GM12872 (cell line): ENCODE measurements around the gene ALK.

Experiments used
- TF ChIP-seq, protein P1 (sequence below): IDR thresholded peaks from 3 replicates; pipeline ENCODE4 v1.5.1; 2011; ENCODE audit warnings: low read depth, mild to moderate bottlenecking, low read length, moderate library complexity; ENCODE audit not compliant: insufficient read depth

The ALK gene

DNA sequence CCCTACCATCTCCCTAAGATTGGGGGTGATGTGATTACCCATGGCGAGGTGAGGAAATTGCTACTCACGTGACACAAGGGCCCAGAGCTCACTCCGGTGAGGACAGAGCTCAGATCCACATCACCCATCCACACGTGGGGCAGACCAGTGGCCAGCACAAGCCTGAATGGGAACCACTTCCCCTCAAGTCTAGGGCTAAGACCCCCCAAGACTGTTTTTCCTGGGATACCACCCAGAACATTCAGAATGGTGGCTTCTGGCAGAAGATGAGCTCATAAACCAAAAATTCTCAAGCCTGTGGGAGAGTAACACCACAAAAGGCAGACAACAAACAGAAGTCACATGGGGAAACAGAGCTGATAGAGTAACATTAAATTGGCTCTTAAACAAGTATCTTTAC, 321.4 kb downstream of the ALK start:
- TF ChIP-seq, protein P1, sequence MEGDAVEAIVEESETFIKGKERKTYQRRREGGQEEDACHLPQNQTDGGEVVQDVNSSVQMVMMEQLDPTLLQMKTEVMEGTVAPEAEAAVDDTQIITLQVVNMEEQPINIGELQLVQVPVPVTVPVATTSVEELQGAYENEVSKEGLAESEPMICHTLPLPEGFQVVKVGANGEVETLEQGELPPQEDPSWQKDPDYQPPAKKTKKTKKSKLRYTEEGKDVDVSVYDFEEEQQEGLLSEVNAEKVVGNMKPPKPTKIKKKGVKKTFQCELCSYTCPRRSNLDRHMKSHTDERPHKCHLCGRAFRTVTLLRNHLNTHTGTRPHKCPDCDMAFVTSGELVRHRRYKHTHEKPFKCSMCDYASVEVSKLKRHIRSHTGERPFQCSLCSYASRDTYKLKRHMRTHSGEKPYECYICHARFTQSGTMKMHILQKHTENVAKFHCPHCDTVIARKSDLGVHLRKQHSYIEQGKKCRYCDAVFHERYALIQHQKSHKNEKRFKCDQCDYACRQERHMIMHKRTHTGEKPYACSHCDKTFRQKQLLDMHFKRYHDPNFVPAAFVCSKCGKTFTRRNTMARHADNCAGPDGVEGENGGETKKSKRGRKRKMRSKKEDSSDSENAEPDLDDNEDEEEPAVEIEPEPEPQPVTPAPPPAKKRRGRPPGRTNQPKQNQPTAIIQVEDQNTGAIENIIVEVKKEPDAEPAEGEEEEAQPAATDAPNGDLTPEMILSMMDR = no peak

DNA sequence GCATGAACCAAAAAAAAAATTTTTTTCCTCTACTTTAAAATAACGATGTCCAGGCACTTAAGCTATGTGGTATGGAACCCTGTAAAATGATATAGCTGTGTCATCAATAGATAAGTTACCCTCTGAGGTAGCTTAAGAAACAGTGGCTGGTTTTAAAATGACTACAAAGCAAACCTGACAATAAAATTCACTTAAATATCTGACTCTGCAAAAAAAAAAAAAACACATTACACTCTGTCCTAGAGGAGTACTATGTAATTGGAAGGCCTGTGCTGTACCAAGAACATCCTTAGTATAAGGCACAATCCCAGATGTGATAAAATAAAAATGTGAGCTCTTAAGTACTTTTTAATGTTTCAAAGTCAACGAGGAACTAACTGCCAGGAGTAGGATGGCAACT, 322.4 kb downstream of the ALK start:
- TF ChIP-seq, protein P1 = no peak

DNA sequence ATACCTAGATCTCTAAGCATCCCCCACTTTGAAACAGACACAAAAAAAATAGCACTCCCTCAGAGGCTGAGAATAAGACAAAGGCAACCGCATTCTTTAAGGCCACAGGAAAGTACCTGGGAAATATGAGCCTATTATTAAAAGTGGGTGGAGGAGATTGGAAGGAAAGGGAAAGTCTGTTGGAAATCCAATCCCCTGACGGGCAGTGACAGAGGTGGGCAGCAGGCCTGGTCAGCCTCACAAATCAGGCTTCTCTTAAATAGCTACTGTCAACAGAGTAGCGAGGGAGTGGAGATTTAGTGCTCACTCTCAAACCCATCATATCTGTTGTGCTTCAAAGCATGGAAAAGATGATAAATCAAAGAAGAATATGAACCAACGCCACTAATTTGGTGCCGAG, 324.4 kb downstream of the ALK start:
- TF ChIP-seq, protein P1 = no peak

DNA sequence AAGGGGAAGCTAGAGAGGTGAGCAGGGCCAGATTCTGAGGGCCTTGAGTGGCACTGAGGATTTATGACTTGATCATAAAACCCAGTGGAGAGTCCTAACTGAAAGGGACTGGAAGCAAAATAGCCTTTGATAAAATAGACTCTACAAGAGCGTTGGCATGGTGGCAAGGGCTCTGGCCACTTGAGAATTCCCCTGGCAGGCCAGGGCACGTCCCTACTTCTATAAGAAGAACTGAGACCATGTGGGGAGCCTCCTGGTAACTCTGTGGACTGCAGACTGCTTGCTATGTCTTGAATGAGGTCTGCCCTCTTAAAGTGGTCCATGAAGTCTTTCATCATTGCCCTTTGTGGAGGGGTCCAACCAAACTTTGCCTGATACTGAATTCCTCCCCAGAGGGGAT, 324.8 kb downstream of the ALK start:
- TF ChIP-seq, protein P1 = no peak

DNA sequence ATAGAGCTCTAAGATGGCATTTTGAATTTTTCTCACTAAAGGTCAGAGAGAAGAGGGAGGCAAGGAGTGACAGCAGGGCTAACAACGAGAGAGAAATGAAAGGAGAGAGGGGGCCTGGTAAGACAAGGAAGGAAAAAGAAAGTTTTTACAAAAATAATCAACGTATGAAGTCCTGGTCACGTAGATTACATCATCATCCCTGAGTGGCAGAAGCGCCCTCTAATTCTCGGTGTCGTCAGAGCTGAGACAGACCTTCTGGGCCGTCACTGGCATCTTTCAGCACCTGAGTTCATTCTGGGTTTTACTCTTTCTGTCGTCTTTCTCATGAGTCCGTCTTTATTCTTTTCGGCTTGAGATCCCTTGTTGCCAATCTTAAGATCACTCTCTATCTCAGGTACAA, 329.8 kb downstream of the ALK start:
- TF ChIP-seq, protein P1 = no peak

DNA sequence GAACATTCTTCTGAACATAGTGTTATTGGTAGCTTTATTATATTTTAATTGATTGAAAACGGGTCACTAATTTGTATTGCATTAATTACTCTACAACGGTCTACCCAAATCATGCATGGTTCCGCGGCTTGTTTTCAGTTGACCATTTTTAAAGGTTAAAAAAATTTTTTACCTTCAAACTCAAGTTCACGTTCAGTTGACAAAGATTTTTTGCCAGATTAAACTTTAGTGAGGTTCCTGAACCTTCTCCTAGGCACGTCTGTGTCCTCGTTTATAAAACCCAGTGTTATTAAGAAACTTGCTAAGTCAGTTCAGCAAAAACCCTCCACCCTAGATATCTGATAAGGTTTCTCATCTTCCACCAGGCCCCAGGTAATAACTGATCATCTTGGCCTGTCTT, 331.2 kb downstream of the ALK start:
- TF ChIP-seq, protein P1 = no peak

DNA sequence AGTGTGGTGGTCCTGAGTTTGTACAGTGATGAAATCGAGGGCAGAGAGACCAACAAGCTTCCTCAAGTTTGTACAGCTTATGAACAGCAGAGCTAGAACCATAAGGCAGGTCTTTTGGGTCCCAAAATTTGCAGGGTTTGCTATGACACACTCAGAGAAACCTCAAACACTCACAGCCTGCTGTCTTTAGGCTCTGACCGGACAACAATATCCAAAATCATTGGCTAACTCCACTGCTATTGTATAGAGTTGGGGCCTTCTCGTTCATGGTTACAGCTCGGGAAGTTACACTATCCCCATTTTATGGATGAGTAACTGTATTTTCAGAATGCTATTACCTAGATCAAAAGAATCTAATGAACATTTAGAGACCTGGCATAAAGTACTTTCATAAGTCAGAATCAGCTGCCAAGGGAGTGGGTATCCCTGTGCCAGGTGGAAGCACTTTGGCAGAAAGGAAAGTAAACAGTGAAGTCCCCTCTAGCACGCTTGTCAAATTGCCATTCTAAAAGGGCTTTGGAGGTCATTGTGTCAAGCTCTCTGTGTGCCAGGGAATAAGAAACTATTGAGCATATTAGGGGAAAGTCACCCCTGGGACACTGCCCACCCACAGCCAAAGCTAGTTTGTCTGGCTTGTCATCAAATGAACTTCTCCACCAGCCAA, 331.8 kb downstream of the ALK start:
- TF ChIP-seq, protein P1 = no peak
